ENCODE measurements around the gene DZIP1L.

DZIP1L gene

GRCh38 chr3:138012526-138012925, 102.9 kb downstream of the DZIP1L start:
- TF ChIP-seq EZH2phosphoT487 (conservative IDR thresholded peaks at IDR 0.05; ENCODE audit: low read length) (no peak), CTCF (IDR thresholded peaks at IDR 0.05; ENCODE audit: insufficient read depth, low read length, poor library complexity, severe bottlenecking) (no peak)
- Histone ChIP-seq H2AFZ (ENCODE audit: low read depth, low read length, severe bottlenecking) (no peak overlapping the region), H3K36me3 (ENCODE audit: low read length) (no peaks in the 10 kb centered on the region), H4K20me1 (ENCODE audit: low read depth, low read length) (no peaks in the 10 kb centered on the region), H3K9me2 (replicated peaks; ENCODE audit: insufficient read depth, low read length) (no peaks in the 10 kb centered on the region), H3K9me3 (ENCODE audit: insufficient read depth, low read length) (no peaks in the 10 kb centered on the region), H3K27ac (ENCODE audit: low read depth, low read length) (no peak overlapping the region), H3F3A (ENCODE audit: insufficient read depth) (no peaks in the 10 kb centered on the region), H3K79me2 (ENCODE audit: insufficient read depth, low read length) (no peaks in the 10 kb centered on the region), H3K4me2 (ENCODE audit: low read depth, low read length, poor library complexity, severe bottlenecking) (no peak overlapping the region), H3K27me3 (ENCODE audit: low read length) (no peaks in the 10 kb centered on the region), H3K9ac (ENCODE audit: low read length) (no peak overlapping the region), H3K4me3 (ENCODE audit: insufficient read depth, low read length, poor library complexity, severe bottlenecking) (no peak overlapping the region)

Data from SU-DHL-6 (cell line).